SK-N-SH (cell line): ENCODE data around the gene STX19. TPM values are rescaled to one million over a fixed set of nuclear protein-coding genes. Genes with fewer than 3 reads are reported as not detected.

Experiments
- CTCF ChIA-PET: fragments of 300-600, 350-600 bp; formaldehyde crosslinking; extraction: SDS; loops from one replicate; lab custom pipeline; 2021; lab: Yijun Ruan, JAX
- POLR2A ChIA-PET: fragments of 350-600 bp; sonication (Branson Sonifier 250); formaldehyde crosslinking; extraction: SDS; loops from one replicate; lab custom pipeline; 2020; ENCODE audit warnings: antibody characterized with exemption, inconsistent platforms; lab: Yijun Ruan, JAX
- DNase-seq: peaks from one replicate; pipeline ENCODE4 v3.0.0; 2012
- H2AFZ ChIP-seq: fragments of 200-600 bp; sonication (generic); 2 replicates; pipeline ENCODE4 v1.8.1; 2016; ENCODE audit warnings: antibody characterized with exemption, mild to moderate bottlenecking, low read depth
- H3F3A ChIP-seq: fragments of 200-600 bp; sonication (generic); replicated peaks from 2 replicates; pipeline ENCODE3; 2016; ENCODE audit warnings: antibody characterized with exemption, mild to moderate bottlenecking; ENCODE audit not compliant: insufficient read depth
- H3K27ac ChIP-seq, 2 experiments: fragments of 200-500 bp in 1 of 2; fragments of 200-600 bp in 1 of 2; sonication (Bioruptor generic) in 1 of 2; sonication (generic), shearing (Covaris generic) in 1 of 2; 2 replicates each; pipeline versions ENCODE4 v1.5.1 to v1.6.1; 2014 to 2016; ENCODE audit warnings: low read depth in 2 of 2, inconsistent platforms in 1 of 2, low read length in 1 of 2, mild to moderate bottlenecking in 1 of 2, mixed read lengths in 1 of 2
- H3K27me3 ChIP-seq: fragments of 200-600 bp; sonication (generic), shearing (Covaris generic); 2 replicates; pipeline ENCODE4 v1.6.1; 2016; ENCODE audit warnings: mixed run types; ENCODE audit not compliant: insufficient read depth
- H3K36me3 ChIP-seq, 2 experiments: fragments of 200-500 bp in 1 of 2; fragments of 200-600 bp in 1 of 2; sonication (Bioruptor generic) in 1 of 2; sonication (generic) in 1 of 2; replicated peaks in 1 of 2; 2 replicates each; pipeline versions ENCODE3 to v1.5.1; 2014 to 2016; ENCODE audit warnings: low read length in 1 of 2, mild to moderate bottlenecking in 1 of 2; ENCODE audit not compliant: insufficient read depth in 2 of 2, control insufficient read depth in 1 of 2
- H3K4me1 ChIP-seq, 2 experiments: fragments of 200-500 bp in 1 of 2; fragments of 200-600 bp in 1 of 2; sonication (Bioruptor generic) in 1 of 2; sonication (generic), shearing (Covaris generic) in 1 of 2; 2 replicates each; pipeline versions ENCODE4 v1.5.1 to v1.6.1; 2014 to 2016; ENCODE audit warnings: low read depth in 1 of 2, low read length in 1 of 2, mixed run types in 1 of 2; ENCODE audit not compliant: insufficient read depth in 2 of 2, control insufficient read depth in 1 of 2
- H3K4me2 ChIP-seq: fragments of 200-600 bp; sonication (generic), shearing (Covaris generic); 2 replicates; pipeline ENCODE4 v1.6.1; 2017; ENCODE audit warnings: mixed run types
- H3K4me3 ChIP-seq, 2 experiments: fragments of 200-500 bp in 1 of 2; fragments of 200-600 bp in 1 of 2; sonication (Bioruptor generic) in 1 of 2; sonication (generic), shearing (Covaris generic) in 1 of 2; 2 replicates each; pipeline versions ENCODE4 v1.5.1 to v1.8.1; 2014 to 2016; ENCODE audit warnings: low read depth in 2 of 2, inconsistent platforms in 1 of 2, low read length in 1 of 2, mild to moderate bottlenecking in 1 of 2, mixed read lengths in 1 of 2, moderate library complexity in 1 of 2
- H3K79me2 ChIP-seq: fragments of 200-600 bp; sonication (generic); 2 replicates; pipeline ENCODE4 v1.8.1; 2017; ENCODE audit warnings: mild to moderate bottlenecking; ENCODE audit not compliant: insufficient read depth
- H3K9ac ChIP-seq: fragments of 200-600 bp; sonication (generic); 2 replicates; pipeline ENCODE4 v1.6.1; 2017; ENCODE audit warnings: mixed run types
- H3K9me2 ChIP-seq: fragments of 200-600 bp; sonication (generic); 2 replicates; pipeline ENCODE4 v1.6.1; 2017; ENCODE audit warnings: mixed run types
- H3K9me3 ChIP-seq: fragments of 200-600 bp; sonication (generic); 2 replicates; pipeline ENCODE4 v1.6.1; 2017; ENCODE audit warnings: mixed run types, mild to moderate bottlenecking, moderate library complexity
- H4K20me1 ChIP-seq: fragments of 200-600 bp; sonication (generic); 2 replicates; pipeline ENCODE4 v1.6.1; 2017; ENCODE audit warnings: mild to moderate bottlenecking, mixed run types; ENCODE audit not compliant: insufficient read depth
- EP300 ChIP-seq, 2 experiments: IDR thresholded peaks; 2 replicates each; pipeline versions ENCODE4 v1.4.0 to v1.6.1; 2012; ENCODE audit warnings: borderline replicate concordance in 1 of 2, low read depth in 1 of 2, low read length in 1 of 2
- FOSL2 ChIP-seq: IDR thresholded peaks from 2 replicates; pipeline ENCODE4 v1.4.0; 2012; ENCODE audit warnings: low read depth, mild to moderate bottlenecking, moderate library complexity, borderline replicate concordance
- FOXM1 ChIP-seq: IDR thresholded peaks from 2 replicates; pipeline ENCODE4 v1.4.0; 2012; ENCODE audit warnings: low read depth, mild to moderate bottlenecking
- GATA2 ChIP-seq: sonication (generic); formaldehyde crosslinking; IDR thresholded peaks from 2 replicates; pipeline ENCODE4 v1.5.0; 2020; ENCODE audit warnings: mild to moderate bottlenecking, missing genetic modification reagents
- MEF2A ChIP-seq: IDR thresholded peaks from 2 replicates; pipeline ENCODE4 v1.4.0; 2012; ENCODE audit warnings: low read depth, borderline replicate concordance
- YY1 ChIP-seq: IDR thresholded peaks from 2 replicates; pipeline ENCODE4 v1.4.0; 2012; ENCODE audit warnings: low read depth, mild to moderate bottlenecking
- WGBS: methylation state at CpG from one replicate; pipeline ENCODE4 v1.1.6; 2017; ENCODE audit warnings: low lambda C conversion rate; 5-methylcytosine and 5-hydroxymethylcytosine counted together
- polyA plus RNA-seq, 3 experiments: library from polyadenylated mRNA; depleted of rRNA; stranded (reverse); fragments of >200 nt; gene quantifications; 2 replicates each; pipeline ENCODE4 v1.2.3, GENCODE V29; 2012
- TF ChIP-seq, protein P1 (sequence below): IDR thresholded peaks from 2 replicates; pipeline ENCODE4 v1.6.1; 2012; ENCODE audit warnings: mild to moderate bottlenecking, low read depth, low read length, moderate library complexity
- TF ChIP-seq, protein P2 (sequence below): fragments of 150-350 bp; IDR thresholded peaks from 2 replicates; pipeline ENCODE4 v1.6.1; 2016; ENCODE audit warnings: mild to moderate bottlenecking, low read depth, low read length
- TF ChIP-seq, protein P3 (sequence below): IDR thresholded peaks from 2 replicates; pipeline ENCODE4; 2012
- TF ChIP-seq, protein P4 (sequence below): fragments of 200-600 bp; sonication (generic); IDR thresholded peaks from 2 replicates; pipeline ENCODE4 v1.6.1; 2017; ENCODE audit warnings: antibody characterized with exemption, mild to moderate bottlenecking, moderate library complexity
- TF ChIP-seq, protein P5 (sequence below): IDR thresholded peaks from 2 replicates; pipeline ENCODE4 v1.4.0; 2012; ENCODE audit warnings: low read depth, borderline replicate concordance

STX19 gene
- polyA plus RNA-seq, 1 of the 3 experiments (the other 2 are of a cell fraction) = not detected

DNA sequence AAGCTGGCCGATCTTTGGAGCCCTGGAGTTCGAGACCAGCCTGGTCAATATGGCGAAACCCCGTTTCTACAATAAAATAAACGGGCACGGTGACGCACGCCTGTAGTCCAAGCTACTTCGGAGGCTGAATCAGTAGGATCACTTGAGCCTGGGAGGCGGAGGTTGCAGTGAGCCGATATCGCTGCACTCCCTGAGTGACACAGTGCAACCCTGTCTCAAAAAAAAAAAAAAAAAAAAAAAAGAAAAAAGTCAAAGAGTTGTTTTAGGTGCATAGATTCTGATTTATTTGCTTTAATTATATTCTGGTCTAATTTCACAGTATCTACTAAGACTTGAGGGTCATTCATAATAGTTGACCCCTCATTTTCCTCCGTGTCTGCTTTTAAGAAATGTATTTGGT lies 46.7 kb downstream of the STX19 start:
- 88% methylated on average over 13 of the region's 13 CpGs for WGBS
- Histone ChIP-seq H4K20me1 (no peaks in the 10 kb centered on the region), H2AFZ (no peak overlapping the region), H3K4me2 (peak overlapping the region; percentile 79), H3K27me3 (no peaks in the 10 kb centered on the region), H3K27ac (no peak overlapping the region), H3F3A (peaks cover 8% of the 10 kb centered on the region), H3K9me3 (no peaks in the 10 kb centered on the region), H3K4me1 (peaks cover 4 to 9% of the 10 kb centered on the region in 2 experiments; a peak in 3 of 4 replicates), H3K9me2 (no peaks in the 10 kb centered on the region), H3K79me2 (peaks cover 59% of the 10 kb centered on the region), H3K9ac (no peak overlapping the region), H3K4me3 (peak overlapping the region in 1 of 2 experiments; percentile 5; a peak in 1 of 4 replicates), H3K36me3 (no peaks in the 10 kb centered on the region)
- POLR2A ChIA-PET = interaction anchor here (1.0 kb wide), 1 partner anchor 81 kb away, joined by 3 read pairs; the partner anchor contains the start of genes DHFR2 and NSUN3
- CTCF ChIA-PET = interaction anchor here (0.8 to 1.8 kb wide), 3 partner anchors 9 to 88 kb away, joined by 3 to 5 read pairs (median 4); partner anchors contain the start of gene PROS1
- no peak for TF ChIP-seq GATA2 (CRISPR knock-in tag)
- TF ChIP-seq YY1 = no peak
- TF ChIP-seq EP300 (IDR thresholded peaks at IDR 0.05; ENCODE audit: borderline replicate concordance in 1 of 2, low read depth in 1 of 2, low read length in 1 of 2) = no peak
- no peak for TF ChIP-seq FOXM1
- TF ChIP-seq, protein P1, sequence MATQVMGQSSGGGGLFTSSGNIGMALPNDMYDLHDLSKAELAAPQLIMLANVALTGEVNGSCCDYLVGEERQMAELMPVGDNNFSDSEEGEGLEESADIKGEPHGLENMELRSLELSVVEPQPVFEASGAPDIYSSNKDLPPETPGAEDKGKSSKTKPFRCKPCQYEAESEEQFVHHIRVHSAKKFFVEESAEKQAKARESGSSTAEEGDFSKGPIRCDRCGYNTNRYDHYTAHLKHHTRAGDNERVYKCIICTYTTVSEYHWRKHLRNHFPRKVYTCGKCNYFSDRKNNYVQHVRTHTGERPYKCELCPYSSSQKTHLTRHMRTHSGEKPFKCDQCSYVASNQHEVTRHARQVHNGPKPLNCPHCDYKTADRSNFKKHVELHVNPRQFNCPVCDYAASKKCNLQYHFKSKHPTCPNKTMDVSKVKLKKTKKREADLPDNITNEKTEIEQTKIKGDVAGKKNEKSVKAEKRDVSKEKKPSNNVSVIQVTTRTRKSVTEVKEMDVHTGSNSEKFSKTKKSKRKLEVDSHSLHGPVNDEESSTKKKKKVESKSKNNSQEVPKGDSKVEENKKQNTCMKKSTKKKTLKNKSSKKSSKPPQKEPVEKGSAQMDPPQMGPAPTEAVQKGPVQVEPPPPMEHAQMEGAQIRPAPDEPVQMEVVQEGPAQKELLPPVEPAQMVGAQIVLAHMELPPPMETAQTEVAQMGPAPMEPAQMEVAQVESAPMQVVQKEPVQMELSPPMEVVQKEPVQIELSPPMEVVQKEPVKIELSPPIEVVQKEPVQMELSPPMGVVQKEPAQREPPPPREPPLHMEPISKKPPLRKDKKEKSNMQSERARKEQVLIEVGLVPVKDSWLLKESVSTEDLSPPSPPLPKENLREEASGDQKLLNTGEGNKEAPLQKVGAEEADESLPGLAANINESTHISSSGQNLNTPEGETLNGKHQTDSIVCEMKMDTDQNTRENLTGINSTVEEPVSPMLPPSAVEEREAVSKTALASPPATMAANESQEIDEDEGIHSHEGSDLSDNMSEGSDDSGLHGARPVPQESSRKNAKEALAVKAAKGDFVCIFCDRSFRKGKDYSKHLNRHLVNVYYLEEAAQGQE = no peak
- TF ChIP-seq FOSL2 = no peak
- TF ChIP-seq, protein P2, sequence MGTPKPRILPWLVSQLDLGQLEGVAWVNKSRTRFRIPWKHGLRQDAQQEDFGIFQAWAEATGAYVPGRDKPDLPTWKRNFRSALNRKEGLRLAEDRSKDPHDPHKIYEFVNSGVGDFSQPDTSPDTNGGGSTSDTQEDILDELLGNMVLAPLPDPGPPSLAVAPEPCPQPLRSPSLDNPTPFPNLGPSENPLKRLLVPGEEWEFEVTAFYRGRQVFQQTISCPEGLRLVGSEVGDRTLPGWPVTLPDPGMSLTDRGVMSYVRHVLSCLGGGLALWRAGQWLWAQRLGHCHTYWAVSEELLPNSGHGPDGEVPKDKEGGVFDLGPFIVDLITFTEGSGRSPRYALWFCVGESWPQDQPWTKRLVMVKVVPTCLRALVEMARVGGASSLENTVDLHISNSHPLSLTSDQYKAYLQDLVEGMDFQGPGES = no peak
- TF ChIP-seq, protein P3, sequence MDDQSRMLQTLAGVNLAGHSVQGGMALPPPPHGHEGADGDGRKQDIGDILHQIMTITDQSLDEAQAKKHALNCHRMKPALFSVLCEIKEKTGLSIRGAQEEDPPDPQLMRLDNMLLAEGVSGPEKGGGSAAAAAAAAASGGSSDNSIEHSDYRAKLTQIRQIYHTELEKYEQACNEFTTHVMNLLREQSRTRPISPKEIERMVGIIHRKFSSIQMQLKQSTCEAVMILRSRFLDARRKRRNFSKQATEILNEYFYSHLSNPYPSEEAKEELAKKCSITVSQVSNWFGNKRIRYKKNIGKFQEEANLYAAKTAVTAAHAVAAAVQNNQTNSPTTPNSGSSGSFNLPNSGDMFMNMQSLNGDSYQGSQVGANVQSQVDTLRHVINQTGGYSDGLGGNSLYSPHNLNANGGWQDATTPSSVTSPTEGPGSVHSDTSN = no peak
- TF ChIP-seq, protein P4, sequence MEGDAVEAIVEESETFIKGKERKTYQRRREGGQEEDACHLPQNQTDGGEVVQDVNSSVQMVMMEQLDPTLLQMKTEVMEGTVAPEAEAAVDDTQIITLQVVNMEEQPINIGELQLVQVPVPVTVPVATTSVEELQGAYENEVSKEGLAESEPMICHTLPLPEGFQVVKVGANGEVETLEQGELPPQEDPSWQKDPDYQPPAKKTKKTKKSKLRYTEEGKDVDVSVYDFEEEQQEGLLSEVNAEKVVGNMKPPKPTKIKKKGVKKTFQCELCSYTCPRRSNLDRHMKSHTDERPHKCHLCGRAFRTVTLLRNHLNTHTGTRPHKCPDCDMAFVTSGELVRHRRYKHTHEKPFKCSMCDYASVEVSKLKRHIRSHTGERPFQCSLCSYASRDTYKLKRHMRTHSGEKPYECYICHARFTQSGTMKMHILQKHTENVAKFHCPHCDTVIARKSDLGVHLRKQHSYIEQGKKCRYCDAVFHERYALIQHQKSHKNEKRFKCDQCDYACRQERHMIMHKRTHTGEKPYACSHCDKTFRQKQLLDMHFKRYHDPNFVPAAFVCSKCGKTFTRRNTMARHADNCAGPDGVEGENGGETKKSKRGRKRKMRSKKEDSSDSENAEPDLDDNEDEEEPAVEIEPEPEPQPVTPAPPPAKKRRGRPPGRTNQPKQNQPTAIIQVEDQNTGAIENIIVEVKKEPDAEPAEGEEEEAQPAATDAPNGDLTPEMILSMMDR = no peak
- no peak for TF ChIP-seq MEF2A
- TF ChIP-seq, protein P5, sequence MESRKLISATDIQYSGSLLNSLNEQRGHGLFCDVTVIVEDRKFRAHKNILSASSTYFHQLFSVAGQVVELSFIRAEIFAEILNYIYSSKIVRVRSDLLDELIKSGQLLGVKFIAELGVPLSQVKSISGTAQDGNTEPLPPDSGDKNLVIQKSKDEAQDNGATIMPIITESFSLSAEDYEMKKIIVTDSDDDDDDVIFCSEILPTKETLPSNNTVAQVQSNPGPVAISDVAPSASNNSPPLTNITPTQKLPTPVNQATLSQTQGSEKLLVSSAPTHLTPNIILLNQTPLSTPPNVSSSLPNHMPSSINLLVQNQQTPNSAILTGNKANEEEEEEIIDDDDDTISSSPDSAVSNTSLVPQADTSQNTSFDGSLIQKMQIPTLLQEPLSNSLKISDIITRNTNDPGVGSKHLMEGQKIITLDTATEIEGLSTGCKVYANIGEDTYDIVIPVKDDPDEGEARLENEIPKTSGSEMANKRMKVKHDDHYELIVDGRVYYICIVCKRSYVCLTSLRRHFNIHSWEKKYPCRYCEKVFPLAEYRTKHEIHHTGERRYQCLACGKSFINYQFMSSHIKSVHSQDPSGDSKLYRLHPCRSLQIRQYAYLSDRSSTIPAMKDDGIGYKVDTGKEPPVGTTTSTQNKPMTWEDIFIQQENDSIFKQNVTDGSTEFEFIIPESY = no peak
- no peak for DNase-seq
